Urothelium cell line (cell line): ENCODE measurements around the gene ETFA.

Experiments used
- DNase-seq: peaks from one replicate; pipeline ENCODE4 v3.0.0; 2011; ENCODE audit warnings: low spot score, mixed read lengths
- FAIRE-seq: peaks from 2 replicates; lab custom pipeline; 2011; peaks lifted over from hg19 to GRCh38; lab: Jason Lieb, UNC

Gene ETFA

DNA sequence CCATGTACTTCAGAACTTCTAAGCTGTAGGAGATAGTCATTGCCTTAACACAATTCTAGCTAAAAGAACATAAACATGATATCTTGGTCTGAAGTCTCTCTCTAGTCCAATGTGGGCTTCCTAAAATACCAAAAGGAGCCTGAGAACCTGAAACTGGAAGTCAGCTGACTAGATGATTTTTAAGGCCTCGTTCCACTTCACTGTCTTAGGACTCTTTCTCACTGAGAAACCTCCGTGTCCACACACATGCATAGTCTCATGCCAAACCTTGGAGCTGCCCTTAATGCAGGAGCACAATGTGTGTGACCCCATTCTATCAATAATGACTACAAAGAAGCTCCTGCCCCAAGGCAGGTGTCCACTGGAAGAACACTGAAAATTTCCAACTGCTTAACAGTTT, 87.7 kb downstream of the ETFA start:
- no peak for FAIRE-seq
- DNase-seq: no peak

DNA sequence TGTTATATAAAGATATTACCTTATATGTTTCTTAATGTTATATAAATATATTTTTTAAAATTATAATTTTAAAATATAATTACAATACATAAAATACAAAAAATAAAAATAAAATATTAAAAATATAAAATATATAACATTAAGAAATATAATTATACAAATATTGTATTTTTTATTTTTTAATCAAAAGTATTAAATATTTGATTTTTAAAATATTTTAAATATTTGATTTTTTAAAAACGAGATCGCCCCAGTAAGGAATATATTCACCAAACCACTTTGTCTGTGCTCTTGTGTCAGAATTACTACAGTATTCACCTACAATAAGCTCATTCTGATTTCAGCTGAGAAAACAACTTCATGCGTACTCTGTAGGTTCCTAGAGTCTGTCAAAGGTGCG, 89.1 kb downstream of the ETFA start:
- FAIRE-seq: no peak

DNA sequence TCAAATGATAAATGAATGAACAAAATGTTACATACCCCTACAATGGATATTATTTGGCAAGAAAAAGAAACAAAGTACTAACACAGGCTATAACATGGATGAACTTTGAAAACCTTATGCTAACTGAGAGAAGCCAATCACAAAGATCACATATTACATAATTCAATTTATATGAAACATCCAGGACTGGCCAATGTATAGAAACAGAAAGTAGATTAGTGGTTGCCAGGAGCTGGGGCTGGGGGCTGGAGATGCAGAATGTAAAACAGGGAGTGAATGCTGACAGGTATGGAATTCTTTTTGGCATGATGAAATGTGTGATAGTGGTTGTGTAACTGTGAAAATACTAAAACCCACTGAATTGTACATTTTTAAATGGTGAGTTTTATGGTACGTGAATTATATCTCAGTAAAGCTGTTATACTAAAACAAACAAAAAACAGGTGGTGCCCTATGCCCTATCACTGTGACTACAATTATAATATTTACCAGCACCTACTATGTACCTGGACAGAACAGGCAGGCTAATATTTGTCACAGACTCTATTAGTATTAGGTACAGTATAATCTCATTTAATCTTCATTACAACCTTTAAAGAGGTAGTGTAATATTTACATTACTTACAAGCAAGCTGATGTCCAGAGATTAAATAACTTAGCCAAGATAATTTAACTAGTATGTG, 90.0 kb downstream of the ETFA start:
- no peak for FAIRE-seq
- no peak for DNase-seq

More for the DNA sequence above, 89.1 kb downstream of the ETFA start:
- no peak for DNase-seq

DNA sequence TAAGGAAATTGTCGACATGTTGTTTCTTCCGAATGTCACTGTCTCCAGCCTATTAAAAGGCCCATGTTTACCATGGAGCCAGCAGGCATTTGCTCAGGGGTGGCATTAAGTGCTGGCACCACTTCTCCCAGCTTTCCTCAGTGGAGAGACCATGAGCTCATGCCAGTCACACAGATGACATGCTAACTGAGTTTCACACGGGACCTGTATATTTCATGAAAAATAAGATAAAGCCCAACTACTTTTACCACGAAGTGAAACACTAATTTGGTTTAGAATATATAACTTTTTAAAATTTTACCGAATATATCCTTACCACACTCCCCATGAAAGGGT, 93.4 kb downstream of the ETFA start:
- FAIRE-seq (no peak), DNase-seq (no peak)

DNA sequence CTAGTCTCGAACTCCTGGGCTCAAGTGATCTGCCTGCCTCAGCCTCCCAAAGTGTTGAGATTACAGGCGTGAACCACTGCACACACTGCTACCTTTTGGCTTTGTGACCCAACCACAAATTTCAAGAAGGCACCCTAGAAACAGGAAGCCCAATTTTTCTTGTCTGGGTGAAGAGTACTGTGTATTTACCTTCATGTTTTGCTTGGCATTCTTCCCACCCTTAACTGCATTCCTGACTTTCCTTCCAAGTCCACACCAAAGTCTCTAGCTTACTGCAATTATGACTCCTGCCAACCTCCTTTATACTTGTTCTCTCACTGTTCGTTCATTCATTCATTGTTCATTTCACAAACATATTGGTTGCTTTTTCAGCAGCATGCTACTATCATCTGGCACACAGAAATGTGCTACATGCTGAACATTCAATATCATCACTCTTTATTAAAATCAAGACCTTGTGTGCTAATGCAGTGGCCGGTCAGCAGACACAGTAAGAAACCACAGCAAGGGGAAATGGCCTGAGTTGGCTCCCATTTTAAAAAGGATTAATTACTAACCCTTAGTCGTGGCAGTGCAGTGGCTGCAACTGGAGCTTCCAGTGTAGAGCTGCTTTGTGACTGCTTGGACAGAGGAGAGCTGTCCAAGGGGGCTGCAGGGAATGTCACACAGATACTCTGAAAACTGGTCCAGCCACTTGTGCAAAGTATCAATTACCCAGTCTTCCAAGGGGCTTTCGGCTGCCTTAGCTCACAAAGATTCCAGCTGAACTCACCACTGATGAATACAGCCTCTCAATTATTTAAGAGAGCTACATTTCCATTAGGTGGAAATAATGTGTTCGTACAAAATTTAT, 94.0 kb downstream of the ETFA start:
- no peak for FAIRE-seq
- peak; percentile 37 for DNase-seq

DNA sequence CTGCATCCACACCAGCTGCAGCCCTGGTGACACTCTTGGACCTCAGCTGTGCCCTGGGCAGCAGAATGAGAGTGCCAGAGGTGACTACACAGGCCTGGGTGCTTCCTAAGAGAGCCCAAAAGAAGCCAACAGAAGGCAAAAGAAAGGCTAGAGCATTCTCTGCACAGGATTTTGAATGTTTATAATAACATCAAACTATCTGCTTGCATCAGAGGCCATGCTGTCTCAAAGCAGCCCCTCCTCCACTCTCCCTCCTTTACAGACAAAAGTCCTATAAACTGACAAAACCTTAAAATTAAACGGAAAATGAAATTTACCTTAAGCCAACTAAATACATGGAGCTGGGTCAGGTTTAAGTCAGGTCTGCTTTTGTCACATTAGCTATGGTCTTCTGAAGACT, 95.6 kb downstream of the ETFA start:
- FAIRE-seq: no peak

DNA sequence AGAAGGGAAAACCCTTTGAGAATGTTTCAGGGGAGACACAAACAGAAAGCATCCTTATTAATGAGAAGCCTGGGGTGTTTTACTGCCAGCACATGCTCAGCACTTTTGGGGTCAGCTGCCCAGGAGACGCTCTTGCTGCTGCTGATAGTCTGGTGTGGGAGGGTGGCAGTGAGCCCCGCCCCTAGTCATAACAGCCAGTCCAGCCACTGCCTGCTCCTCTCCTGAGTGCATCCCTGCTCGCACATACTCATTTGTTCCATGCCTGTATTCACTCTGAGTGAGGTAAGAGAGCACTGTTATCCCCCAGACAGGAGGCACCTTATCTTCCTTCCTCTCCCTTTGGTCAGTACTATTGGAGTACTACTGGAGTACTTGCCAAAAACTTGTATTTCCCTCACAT, 101.3 kb downstream of the ETFA start:
- no peak for DNase-seq
- FAIRE-seq: no peak

More for the DNA sequence above, 95.6 kb downstream of the ETFA start:
- DNase-seq: no peak

DNA sequence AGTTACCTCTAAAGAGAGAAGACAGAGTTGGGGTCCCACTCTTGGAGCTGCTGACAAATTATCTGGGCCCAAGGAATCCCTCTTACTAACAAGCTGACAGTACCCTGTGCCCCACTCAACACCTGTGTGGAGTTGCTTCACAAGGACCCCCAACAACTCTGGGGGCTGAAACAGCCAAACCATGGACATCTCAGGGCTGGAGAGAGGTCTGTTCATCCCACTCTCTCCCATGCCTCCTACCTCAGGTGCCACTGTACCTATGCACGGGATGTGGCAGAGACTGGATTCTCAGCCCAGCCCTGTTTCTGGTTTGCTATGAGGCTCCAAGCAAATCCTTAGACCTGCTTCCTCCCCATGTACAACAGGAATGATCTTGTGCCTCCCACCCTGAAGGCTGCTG, 101.7 kb downstream of the ETFA start:
- FAIRE-seq: no peak
- DNase-seq: no peak

DNA sequence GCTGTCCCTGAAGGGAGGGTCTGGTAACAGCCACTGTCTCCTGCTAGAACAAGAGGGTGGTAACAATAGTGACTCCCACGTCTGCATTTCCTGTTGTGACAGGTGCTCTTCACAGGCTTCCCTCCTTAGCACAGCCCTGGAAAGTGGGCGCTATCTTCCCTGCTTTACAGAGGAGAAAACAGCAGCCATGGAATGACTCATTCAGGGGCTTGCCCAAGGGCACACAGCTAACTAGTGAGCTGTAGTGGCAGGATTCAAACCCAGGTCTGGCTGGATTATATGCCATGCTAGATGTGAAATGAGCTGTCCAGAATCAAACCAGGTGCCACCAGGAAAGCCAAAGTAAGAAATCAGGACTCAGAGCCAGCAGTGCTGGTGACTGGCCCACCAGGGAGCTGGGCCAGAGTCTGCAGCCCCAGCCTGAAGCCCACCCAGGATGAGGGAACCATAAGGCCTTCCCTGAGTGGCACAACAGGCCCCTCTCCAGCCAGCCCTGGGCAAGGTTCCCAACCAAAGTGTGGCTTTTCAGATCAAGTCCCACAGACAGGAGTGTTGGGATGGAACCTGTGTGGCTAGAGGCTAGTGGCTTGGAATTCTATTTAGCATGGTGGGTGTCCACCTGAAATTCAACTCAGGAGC, 102.4 kb downstream of the ETFA start:
- FAIRE-seq (no peak), DNase-seq (no peak)

DNA sequence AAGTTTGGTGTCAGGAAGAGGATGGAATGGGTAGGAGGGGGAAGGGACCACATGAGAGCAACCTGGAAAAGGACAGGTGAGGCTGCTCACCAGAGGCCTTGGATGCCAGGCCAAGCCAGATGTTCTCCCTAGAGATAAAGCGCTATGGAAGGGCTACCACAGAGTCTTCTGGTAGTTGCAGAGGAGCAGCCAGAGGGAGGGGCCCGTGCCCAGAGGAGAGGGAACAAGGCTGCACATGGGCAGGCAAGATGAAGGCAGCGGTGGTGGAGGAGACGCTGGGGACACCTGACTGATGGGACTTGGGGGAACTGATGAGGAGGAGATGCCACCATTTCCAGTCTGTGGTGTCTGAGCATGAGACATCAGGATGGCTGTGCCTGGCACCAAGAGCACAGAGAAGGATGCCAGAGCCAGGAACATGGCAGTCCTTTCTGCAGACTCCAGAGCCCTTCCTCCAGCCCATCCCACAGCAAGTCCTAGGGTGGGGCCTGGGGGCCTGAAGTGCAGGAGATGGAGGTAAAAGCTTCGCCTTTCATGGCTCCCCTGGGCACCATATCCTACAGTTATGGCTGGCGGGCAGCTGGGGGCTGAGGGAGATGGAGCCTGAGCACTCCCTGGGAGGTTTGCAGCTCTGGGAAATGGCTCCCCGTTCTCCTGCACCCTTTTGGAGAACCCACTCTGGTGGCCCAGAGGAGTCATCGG, 103.0 kb downstream of the ETFA start:
- FAIRE-seq: peak; percentile 42
- no peak for DNase-seq

DNA sequence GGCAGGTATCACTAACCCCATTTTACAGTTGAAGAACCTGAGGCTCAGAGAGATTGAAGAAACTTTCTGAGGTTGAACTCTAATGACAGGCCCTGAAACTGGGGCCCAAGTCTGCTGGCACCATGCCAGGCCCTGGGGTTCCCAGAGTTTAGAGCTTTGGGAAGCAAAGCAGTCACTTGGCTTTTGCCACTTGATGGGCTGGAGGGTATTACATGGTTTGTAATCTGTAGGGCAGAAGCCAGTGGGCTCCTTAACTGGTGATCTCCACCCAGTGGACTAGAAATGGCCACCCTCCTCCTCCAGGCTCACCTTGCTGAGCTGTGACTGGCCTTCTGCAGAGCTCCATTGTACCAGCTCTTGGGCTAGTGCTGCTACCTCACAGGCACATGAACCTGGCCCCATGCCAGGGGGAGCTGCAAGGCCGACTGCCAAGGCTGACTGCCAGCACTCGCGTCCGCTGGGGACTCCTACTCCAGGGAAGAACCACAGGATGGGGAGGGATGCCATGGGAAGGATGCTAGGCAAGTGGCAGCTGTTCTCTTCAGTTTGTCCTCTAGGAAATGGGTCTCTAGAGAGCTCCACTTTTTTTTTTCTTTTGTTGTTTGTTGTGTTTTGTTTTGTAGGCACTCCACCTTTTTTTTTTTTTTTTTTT, 104.8 kb downstream of the ETFA start:
- no peak for FAIRE-seq
- peak; percentile 61 for DNase-seq

DNA sequence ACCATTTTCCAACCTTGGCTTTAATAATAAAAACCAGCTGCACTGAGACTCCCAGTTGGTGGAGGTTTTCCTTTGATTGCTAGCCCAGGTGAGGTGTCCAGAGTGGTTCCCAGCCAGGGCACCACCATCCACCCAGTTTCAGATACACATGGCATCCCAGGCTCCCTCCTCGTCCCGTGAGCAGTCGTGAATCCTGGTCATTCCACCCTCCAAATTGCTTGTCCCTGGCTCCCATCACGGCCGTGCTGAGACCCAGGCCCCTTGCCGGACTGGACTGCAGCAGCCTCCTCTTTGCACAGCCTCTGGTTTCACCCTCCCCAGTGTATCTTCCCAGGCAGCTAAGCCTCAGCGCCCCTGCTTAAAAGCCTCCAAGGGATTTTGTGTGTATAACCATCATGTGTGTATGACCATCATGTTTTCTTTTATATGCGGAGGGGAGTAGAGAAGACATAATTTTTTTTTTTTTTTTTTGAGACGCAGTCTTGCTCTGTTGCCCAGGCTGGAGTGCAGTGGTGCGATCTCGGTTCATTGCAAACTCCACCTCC, 106.3 kb downstream of the ETFA start:
- no peak for FAIRE-seq

DNA sequence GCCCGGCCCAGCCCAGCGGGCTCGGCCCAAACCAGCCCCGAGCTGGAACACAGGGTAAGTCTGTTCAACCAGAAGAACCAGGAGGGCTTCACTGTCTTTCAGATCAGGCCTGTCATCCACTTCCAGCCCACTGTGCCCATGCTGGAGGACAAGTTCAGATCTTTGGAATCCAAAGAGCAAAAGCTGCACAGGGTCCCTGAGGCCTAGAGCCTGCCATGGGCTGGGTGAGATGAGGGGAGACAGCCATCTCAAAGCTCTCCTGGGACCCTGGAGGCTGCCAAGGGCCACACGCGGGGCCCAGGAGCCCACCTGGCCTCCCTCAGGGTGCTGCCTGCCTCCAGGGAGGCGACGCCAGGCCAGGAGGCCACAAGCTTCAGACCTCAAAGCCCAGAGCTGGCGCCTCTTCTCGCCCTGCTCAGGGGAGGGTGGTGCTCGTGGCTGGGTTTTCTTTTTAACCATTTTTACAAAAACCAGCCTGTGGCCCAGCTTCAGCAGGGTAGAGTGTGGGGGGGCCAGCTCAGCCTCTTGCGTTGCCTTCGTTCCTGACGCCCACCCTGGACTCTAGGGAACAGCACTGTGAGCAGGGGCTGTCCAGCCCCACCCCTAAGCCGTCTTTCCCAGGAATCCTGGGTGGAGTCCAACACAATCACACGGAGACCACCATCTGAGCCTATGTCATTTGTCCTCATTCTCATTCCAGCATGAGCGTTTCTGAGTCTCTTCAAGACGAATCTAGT, 107.0 kb downstream of the ETFA start:
- no peak for DNase-seq
- FAIRE-seq: no peak

More for the DNA sequence above, 106.3 kb downstream of the ETFA start:
- DNase-seq: no peak

DNA sequence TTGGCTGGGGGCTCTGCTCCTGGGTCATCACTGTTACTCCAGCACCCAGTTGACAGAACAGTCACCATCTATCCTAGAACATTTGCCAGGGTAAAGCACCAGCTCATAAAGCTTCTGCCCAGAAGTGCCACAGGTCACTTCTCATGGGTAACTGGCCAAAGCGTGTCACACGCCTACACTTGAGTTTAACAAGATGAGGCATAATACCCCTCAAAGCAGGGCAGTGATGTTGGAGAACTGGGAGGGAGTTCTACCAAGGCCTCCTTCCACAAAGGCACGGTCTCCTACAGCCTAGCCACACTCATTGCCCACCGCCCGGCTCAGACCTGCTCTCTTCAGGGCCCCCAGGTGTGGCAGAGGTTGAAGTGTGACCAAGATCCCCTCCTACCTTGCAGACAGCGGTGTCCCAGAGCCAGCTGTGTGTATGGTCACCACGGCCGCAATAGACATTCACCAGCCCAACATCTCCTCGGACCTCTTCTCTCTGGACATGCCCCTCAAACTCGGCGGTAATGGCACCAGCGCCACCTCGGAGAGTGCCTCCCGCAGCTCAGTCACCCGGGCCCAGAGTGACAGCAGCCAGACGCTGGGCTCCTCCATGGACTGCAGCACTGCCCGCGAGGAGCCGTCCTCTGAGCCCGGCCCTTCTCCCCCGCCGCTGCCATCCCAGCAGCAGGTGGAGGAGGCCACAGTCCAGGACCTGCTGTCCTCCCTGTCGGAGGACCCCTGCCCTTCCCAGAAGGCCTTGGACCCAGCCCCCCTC, 107.7 kb downstream of the ETFA start:
- no peak for FAIRE-seq

DNA sequence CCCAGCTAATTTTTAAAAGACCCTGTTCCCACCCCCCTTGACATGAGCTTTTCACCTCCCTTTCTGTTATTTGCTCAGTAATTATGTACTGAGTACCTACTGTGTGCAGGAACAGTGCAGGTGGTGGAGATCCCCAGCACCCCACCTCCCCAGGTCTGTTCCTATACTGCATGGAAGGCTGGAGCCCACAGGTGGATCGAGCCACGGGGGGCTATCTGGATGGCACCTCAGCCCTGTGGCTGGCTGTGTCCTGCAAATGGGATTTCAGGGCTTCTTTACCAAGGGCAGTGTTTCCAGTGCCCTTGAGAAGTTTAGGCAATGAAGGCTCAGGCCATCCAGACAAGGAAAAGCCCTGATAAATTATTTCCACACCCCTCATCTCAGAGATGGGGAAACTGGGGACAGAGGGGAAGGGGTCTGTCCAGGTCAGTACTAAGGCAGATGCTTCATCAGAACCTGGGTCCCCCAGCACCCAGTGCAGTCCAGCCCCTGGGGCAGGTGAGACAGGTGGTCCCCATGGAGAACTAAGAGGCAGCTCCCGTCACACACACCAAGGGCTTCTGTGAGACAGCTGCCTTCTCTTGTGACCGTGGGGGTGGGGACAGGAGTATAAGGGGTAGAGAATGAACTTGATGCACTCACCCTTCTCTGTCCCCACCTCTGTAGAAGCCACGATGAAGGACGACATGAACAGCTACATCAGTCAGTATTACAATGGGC, 109.6 kb downstream of the ETFA start:
- DNase-seq: no peak
- FAIRE-seq: no peak

More for the DNA sequence above, 107.7 kb downstream of the ETFA start:
- no peak for DNase-seq

DNA sequence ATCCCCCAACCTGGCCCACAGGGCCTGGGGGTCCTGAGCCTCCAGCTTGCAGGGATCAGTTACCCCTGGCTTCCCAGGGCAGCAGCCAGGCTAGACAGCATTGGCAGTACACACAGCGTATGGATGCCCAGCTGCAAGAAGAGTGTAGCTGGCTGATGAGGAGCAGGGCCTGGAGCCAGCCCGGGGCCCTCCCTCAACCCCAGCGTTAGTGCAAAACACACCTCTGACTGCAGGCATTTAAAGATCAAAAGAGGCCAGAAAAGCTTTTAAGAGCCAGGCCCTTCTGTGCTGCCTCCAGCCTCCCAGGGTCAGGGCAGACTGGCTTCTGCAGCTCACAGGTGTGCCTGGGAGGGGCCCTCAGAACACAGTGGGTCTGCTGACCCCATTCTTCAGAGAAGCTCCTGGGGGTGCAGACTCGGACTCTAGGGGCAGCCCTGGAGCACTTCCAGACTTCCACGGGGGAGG, 110.6 kb downstream of the ETFA start:
- FAIRE-seq (no peak), DNase-seq (no peak)

DNA sequence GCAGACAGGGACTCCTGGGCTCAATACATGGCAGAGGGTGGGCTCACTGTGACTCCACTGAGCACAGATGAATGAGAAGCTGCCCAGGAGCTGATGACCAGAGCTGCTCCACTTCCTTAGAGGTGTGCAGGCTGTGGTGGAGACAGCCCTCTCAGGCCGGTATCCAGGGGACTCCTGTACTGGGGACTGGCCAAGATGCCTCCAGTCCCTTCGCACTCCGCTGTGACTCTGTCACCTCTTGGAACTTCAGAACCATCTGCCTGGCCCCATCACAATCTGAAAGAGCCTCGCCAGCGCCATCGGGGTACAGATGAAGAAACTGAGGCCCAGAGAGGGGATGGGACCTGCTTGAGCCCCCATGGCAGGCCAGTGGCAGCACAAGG, 111.2 kb downstream of the ETFA start:
- no peak for FAIRE-seq

More for the DNA sequence above, 111.2 kb downstream of the ETFA start:
- no peak for DNase-seq
